ENCODE data around the gene PPP2R2B. TPM values are rescaled to one million over a fixed set of nuclear protein-coding genes. Genes with fewer than 3 reads are reported as not detected.

The PPP2R2B gene
- total RNA-seq, 4 donors from 2014 or later: 0.53 to 2.0 (median 1.1) TPM

DNA sequence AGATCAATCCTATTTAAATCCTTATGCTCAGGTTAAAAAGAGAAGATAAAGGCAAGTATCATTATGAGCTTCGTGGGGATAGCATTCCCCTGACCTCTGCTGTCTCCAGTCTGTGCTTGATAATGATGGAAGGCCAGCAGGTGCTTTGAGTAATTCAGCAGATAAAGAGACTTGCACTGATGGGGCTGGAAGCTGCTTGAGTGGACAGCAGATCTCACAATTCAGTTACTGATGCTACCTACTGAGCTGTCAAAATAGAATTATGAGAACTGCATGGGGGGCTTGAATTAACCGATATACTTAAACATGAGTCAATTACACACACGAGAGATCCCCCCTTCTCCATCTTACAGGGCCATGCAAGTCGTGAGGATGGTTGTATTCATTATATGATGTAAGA lies 254.9 kb downstream of the PPP2R2B start:
- H3K27me3 ChIP-seq: no peaks in the 10 kb centered on the region
- H3K36me3 ChIP-seq: no peaks in the 10 kb centered on the region
- intact Hi-C loops (cut with DNase I): no loop called here
- H3K4me3 ChIP-seq: no peak overlapping the region
- WGBS, 2 donors: 55 to 57% methylated on average over 4 of the region's 4 CpGs
- no peak for TF ChIP-seq POLR2A (IDR thresholded peaks at IDR 0.05)
- TF ChIP-seq, protein P1, sequence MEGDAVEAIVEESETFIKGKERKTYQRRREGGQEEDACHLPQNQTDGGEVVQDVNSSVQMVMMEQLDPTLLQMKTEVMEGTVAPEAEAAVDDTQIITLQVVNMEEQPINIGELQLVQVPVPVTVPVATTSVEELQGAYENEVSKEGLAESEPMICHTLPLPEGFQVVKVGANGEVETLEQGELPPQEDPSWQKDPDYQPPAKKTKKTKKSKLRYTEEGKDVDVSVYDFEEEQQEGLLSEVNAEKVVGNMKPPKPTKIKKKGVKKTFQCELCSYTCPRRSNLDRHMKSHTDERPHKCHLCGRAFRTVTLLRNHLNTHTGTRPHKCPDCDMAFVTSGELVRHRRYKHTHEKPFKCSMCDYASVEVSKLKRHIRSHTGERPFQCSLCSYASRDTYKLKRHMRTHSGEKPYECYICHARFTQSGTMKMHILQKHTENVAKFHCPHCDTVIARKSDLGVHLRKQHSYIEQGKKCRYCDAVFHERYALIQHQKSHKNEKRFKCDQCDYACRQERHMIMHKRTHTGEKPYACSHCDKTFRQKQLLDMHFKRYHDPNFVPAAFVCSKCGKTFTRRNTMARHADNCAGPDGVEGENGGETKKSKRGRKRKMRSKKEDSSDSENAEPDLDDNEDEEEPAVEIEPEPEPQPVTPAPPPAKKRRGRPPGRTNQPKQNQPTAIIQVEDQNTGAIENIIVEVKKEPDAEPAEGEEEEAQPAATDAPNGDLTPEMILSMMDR (IDR thresholded peaks at IDR 0.05): no peak
- no peak for DNase-seq
- no peak overlapping the region for H3K27ac ChIP-seq
- no peaks in the 10 kb centered on the region for H3K4me1 ChIP-seq
- H3K9me3 ChIP-seq: no peaks in the 10 kb centered on the region

DNA sequence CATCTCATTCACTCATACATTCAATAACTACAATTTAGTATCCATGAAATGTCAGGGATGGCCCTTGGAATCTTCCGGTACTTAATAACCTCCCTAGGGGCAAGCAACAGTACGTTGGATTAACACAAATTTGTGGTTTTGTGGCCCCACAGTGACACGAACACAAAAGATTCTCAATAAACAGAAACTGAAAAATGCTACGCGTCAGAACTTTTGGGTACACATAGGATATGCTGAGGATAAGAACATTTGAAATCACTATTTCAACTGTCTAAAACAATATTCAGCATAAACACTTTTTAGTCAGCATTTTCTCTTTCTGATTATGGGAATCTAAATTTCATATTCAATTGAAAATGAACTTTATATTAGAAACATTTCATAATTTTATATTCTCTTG lies 255.5 kb downstream of the PPP2R2B start:
- Histone ChIP-seq H3K9me3 (no peaks in the 10 kb centered on the region), H3K4me3 (no peak overlapping the region), H3K27me3 (no peaks in the 10 kb centered on the region), H3K27ac (no peak overlapping the region), H3K4me1 (no peaks in the 10 kb centered on the region), H3K36me3 (no peaks in the 10 kb centered on the region)
- intact Hi-C loops (cut with DNase I): no loop called here
- no peak for TF ChIP-seq POLR2A (IDR thresholded peaks at IDR 0.05)
- TF ChIP-seq, protein P1 (IDR thresholded peaks at IDR 0.05): no peak
- no peak for DNase-seq
- 68 to 77% methylated on average over 5 of the region's 5 CpGs for WGBS, 2 donors

DNA sequence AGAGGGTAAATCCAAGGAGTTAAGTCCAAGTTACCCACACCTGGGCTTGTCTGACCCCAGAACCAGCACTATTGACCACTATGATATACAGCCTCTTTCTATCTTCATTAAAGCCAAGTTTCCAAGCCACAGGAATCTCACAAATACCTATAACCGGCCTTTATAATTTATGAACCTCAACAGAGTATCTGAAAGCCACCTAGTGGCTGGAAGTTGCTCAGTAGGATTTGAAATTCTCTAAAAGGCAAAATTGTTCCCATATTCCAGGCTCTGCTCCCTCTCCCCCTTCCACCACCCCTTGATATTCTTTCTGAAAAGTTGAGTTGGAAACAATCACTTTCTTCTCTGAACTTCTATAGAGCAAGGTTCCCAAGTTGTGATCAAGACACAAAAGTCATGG lies 256.2 kb downstream of the PPP2R2B start:
- no peak for DNase-seq
- H3K4me1 ChIP-seq: no peaks in the 10 kb centered on the region
- no peaks in the 10 kb centered on the region for H3K9me3 ChIP-seq
- WGBS, 2 donors: 43 to 46% methylated on average over 1 of the region's 1 CpG
- H3K4me3 ChIP-seq: no peak overlapping the region
- no peak overlapping the region for H3K27ac ChIP-seq
- H3K27me3 ChIP-seq: no peaks in the 10 kb centered on the region
- TF ChIP-seq, protein P1 (IDR thresholded peaks at IDR 0.05): peak in 1 of 6 experiments; percentile 32
- no peak for TF ChIP-seq POLR2A (IDR thresholded peaks at IDR 0.05)
- intact Hi-C loops (cut with DNase I): no loop called here
- H3K36me3 ChIP-seq: no peaks in the 10 kb centered on the region

DNA sequence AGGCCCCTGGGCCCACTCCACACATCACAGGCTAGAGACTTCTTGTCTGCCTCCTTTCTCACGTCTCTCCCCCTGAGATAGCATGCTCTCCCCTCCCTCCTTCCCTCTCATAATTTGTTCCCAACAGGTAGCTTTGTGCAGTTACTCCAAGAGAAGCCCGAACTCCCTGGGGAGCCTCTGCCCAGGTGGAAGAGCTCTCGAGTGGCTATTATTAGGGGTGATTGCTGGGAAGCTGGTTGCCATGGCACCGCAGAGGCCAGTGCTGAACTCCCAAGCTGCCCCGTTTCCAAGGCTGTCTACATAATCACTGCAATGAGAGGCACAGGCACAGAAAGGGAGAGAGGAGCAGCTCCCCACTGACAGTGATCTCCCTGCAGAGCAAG lies 257.9 kb downstream of the PPP2R2B start:
- WGBS, 2 donors: 67% methylated on average over 1 of the region's 5 CpGs
- Histone ChIP-seq H3K4me3 (no peak overlapping the region), H3K4me1 (no peaks in the 10 kb centered on the region), H3K27ac (no peak overlapping the region), H3K27me3 (no peaks in the 10 kb centered on the region), H3K9me3 (peaks cover 0 to 5% (median 0%) of the 10 kb centered on the region in 3 donors), H3K36me3 (no peaks in the 10 kb centered on the region)
- no peak for DNase-seq
- TF ChIP-seq, protein P1 (IDR thresholded peaks at IDR 0.05): no peak
- TF ChIP-seq POLR2A (IDR thresholded peaks at IDR 0.05): no peak
- intact Hi-C loops (cut with DNase I): no loop called here

DNA sequence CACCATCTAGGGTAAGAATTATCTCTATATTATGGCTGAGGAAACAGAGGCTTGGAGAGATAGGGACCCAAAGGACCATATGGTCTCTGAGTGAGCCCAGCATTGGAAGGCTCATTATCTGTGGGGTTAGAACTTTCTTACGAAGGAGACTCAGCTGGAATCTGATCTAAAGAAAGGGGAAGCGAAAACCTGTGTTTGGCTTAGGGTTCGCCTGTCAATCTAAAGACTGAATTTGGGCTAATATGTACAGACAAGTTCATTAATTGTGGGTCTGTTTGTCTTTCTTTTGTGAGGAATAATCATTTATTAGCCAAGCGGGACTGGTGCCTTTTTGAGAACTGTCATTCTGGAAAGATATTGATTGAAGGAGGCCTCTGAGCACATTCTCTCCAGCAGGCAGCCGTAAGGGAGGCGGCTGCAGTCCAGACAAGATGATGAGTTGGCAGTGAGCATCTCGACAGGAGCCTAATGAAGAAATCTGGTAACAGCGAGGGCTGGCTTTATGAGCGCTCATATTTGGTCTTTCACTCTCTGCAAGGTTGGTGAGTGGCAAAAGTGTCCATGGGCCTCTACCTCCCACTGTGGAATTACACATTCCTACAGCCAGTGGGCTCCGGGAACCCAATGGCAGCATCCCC lies 258.4 kb downstream of the PPP2R2B start:
- no peak for TF ChIP-seq POLR2A (IDR thresholded peaks at IDR 0.05)
- TF ChIP-seq, protein P1 (IDR thresholded peaks at IDR 0.05): no peak
- Histone ChIP-seq H3K27me3 (no peaks in the 10 kb centered on the region), H3K36me3 (no peaks in the 10 kb centered on the region), H3K27ac (no peak overlapping the region), H3K4me1 (no peaks in the 10 kb centered on the region), H3K9me3 (peaks cover 0 to 7% (median 0%) of the 10 kb centered on the region in 3 donors), H3K4me3 (no peak overlapping the region)
- WGBS, 2 donors: 74 to 78% methylated on average over 6 to 10 of the region's 10 CpGs
- intact Hi-C loops (cut with DNase I): no loop called here
- DNase-seq: no peak

All from esophagus squamous epithelium (tissue), 5 donors.